Calu3 (cell line): ENCODE measurements around the gene MLN. TPM values are rescaled to one million over a fixed set of nuclear protein-coding genes. Genes with fewer than 3 reads are reported as not detected.

Experiments used
- BruUV-seq: library from RNA; stranded (reverse); fragments of 400-500 nt; replicated peaks from 2 replicates; lab custom pipeline; 2021; lab: Mats Ljungman, UMichigan
- CTCF ChIA-PET: fragments of 300-600 bp; sonication (Branson Sonifier 250); formaldehyde crosslinking; loops from one replicate; lab custom pipeline; 2022; ENCODE audit warnings: antibody characterized with exemption; lab: Charles Lee
- DNase-seq: peaks from one replicate; pipeline ENCODE4 v3.0.0; 2022
- H3K27ac Mint-ChIP-seq: one replicate; pipeline ENCODE4 v1.8.0; 2022; ENCODE audit warnings: mixed read lengths; ENCODE audit not compliant: unreplicated experiment
- H3K27me3 Mint-ChIP-seq: one replicate; pipeline ENCODE4 v1.8.0; 2022; ENCODE audit warnings: mixed read lengths; ENCODE audit not compliant: unreplicated experiment
- H3K36me3 Mint-ChIP-seq: one replicate; pipeline ENCODE4 v1.8.0; 2022; ENCODE audit warnings: mild to moderate bottlenecking, moderate library complexity, mixed read lengths; ENCODE audit not compliant: insufficient read depth, unreplicated experiment
- H3K4me1 Mint-ChIP-seq: one replicate; pipeline ENCODE4 v1.8.0; 2022; ENCODE audit warnings: mild to moderate bottlenecking, low read depth, mixed read lengths; ENCODE audit not compliant: unreplicated experiment
- H3K4me3 Mint-ChIP-seq: one replicate; pipeline ENCODE4 v1.8.0; 2022; ENCODE audit warnings: mild to moderate bottlenecking, low read depth, moderate library complexity, mixed read lengths; ENCODE audit not compliant: unreplicated experiment
- H3K9me3 Mint-ChIP-seq: one replicate; pipeline ENCODE4 v1.8.0; 2022; ENCODE audit warnings: low read depth, mixed read lengths; ENCODE audit not compliant: unreplicated experiment
- CTCF ChIP-seq: fragments of 200-600 bp; IDR thresholded peaks from one replicate; pipeline ENCODE4 v1.8.0; 2022; ENCODE audit warnings: antibody characterized with exemption; ENCODE audit not compliant: unreplicated experiment
- intact Hi-C: fragments of 100-400 bp; cut with micrococcal nuclease; formaldehyde crosslinking; loops from one replicate; pipeline ENCODE4 v1.10.0; 2022; ENCODE audit not compliant: unreplicated experiment
- total RNA-seq: library from RNA; stranded (reverse); gene quantifications from 2 replicates; pipeline ENCODE4 v1.2.3, GENCODE V29; 2022

The MLN gene
- total RNA-seq, 1 experiment from 2014 or later, result not detected

DNA sequence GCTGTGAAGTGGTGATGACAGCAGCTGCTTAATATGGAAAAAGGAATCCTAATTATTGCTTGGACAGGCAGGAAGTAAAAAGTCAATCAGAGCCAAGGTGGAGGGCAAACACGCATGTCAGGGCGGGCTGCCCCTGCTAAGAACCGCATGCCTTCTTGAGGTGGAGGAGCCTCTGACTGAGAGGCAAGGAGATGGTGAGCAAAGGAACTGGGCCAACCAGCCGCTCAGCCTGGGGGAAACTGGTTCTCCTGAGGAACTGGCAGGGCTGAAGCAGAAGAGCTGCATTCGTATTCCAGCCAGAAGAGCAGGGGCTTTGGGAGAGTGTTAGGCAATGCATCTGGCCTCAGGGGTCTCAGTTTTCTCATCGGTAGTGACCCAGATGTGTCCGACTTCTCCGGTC lies 13.1 kb upstream of the MLN start:
- no peak for TF ChIP-seq CTCF
- Mint-ChIP-seq H3K27ac (no peak overlapping the region), H3K4me1 (no peaks in the 10 kb centered on the region), H3K36me3 (no peaks in the 10 kb centered on the region), H3K9me3 (no peaks in the 10 kb centered on the region), H3K27me3 (peaks cover 100% of the 10 kb centered on the region), H3K4me3 (no peak overlapping the region)
- intact Hi-C loops, result no loop called here
- CTCF ChIA-PET, result no interaction called here
- no TSS peak for BruUV-seq
- DNase-seq, result no peak

DNA sequence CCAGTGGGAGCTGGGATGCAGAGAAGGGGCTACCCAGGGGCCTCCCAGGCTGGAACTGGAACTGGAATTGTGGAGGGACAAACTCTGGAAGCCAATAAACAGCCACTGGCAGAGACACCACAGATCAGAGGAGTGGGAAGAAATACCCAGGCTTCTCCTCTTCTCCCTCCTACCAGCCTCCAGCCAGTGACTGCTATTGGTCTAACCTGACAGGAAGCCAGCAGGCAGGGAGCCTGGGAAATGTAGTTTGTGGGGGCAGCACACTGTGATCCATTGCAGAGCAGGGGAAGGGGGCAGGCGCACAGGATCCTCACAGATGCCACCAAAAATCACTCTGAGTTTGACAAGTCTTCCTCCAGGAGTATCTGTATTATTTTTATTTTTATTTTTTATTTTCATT lies 12.1 kb upstream of the MLN start:
- Mint-ChIP-seq H3K27me3 (peaks cover 100% of the 10 kb centered on the region), H3K4me3 (no peak overlapping the region), H3K27ac (no peak overlapping the region), H3K9me3 (no peaks in the 10 kb centered on the region), H3K4me1 (no peaks in the 10 kb centered on the region), H3K36me3 (no peaks in the 10 kb centered on the region)
- DNase-seq, result peak; percentile 48
- CTCF ChIA-PET, result interaction anchor here (0.6 kb wide), 1 partner anchor 1626 kb away, joined by 5 read pairs; no protein-coding TSS in a partner anchor
- no TSS peak for BruUV-seq
- TF ChIP-seq CTCF, result no peak
- intact Hi-C loops, result no loop called here

DNA sequence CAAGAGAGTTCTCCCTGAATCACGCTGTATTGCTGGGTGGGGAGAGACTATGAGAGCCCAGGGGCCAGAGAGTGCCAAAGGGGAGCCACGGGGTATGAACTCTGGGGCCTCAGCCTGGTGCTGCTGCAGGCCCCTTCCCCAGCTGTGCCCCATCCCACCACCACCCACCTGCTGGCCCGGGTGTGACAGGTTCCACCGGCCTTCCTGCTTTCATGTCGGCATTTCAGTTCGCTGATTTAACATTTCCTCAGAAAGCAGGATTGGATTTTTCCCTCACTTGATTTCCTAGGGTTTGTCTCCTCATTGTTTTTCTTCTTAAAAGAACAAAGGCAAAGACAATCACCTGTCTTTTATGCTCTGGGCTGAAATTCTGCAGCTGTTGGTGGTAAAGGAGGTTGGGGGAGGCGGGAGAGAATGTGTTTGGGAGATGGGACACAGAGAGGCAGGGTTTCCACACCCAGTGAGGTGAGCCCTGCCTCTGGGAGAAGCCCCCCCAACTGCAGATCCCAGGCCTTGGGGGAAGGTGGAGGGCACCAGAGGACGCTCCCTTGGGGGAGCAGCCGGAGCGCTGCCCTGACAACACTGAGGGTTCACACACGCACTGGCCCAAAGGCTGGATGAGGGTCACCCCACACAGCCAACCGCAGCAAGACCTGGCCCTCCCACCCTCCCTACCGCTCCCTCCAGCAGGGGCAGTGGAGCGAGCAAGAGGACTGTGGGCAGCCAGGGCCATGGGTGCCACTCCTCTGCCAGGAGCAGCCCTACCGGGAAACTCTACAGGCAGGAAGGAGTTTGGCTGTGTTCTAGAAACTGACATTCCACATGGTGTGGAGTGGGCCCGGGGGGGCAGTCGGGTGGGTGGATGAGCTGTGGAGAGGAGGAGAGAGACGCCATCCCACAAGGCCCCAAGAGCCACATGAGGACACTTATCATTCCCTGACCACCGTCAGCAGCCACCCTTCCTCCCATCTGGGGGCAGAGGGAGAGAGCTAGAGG lies 10.5 kb upstream of the MLN start:
- H3K27ac Mint-ChIP-seq, result no peak overlapping the region
- H3K4me3 Mint-ChIP-seq, result no peak overlapping the region
- H3K9me3 Mint-ChIP-seq, result no peaks in the 10 kb centered on the region
- intact Hi-C loops, result no loop called here
- H3K27me3 Mint-ChIP-seq, result peaks cover 100% of the 10 kb centered on the region
- CTCF ChIA-PET, result interaction anchor here (0.5 kb wide), 1 partner anchor 70 kb away, joined by 4 read pairs; no protein-coding TSS in a partner anchor
- H3K36me3 Mint-ChIP-seq, result no peaks in the 10 kb centered on the region
- DNase-seq, result no peak
- BruUV-seq, result no TSS peak
- TF ChIP-seq CTCF, result no peak
- H3K4me1 Mint-ChIP-seq, result no peaks in the 10 kb centered on the region

DNA sequence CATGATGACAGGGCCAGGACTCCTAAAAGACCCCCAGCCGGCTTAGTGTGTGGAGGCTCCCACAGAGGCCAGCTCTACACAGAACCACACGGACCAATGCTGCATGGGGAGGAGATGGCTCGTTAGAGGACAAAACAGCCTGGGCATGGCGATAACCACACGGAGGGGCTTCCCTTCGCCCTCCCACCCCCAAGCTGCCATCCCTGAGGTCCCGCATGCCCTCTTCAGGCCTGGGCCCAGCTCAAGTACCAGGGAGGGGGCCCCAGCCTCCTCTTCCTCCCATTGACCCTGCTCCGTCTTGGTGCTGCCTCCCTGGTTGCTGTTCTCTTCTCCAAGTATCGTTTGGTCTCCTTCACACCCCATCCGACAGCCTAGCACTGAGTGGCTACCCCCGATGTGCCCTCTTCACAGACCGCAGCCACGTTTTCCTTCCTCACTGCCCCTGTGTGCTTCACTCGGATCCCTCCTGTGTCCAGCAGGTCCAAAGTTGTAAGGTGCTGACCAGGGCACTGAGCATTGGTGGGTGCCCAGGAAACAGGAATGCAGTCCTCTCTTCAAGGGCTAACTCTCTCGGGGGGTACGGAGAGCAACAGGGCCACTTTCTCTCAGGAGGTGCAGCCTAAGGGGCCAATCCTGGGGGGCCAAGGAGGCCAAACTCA lies 9.6 kb upstream of the MLN start:
- no TSS peak for BruUV-seq
- DNase-seq, result no peak
- Mint-ChIP-seq H3K4me1 (no peaks in the 10 kb centered on the region), H3K36me3 (no peaks in the 10 kb centered on the region), H3K4me3 (no peak overlapping the region), H3K27ac (no peak overlapping the region), H3K9me3 (no peaks in the 10 kb centered on the region), H3K27me3 (peaks cover 100% of the 10 kb centered on the region)
- intact Hi-C loops, result no loop called here
- CTCF ChIA-PET, result interaction anchor here (0.6 to 1.4 kb wide), 3 partner anchors 12 to 649 kb away, joined by 3 to 4 read pairs (median 3); no protein-coding TSS in a partner anchor
- TF ChIP-seq CTCF, result no peak
